ENCODE data around the gene HOXC9. TPM values are rescaled to one million over a fixed set of nuclear protein-coding genes. Genes with fewer than 3 reads are reported as not detected.

Gene HOXC9
- total RNA-seq, 1 experiment from 2014 or later: 21.1 TPM

DNA sequence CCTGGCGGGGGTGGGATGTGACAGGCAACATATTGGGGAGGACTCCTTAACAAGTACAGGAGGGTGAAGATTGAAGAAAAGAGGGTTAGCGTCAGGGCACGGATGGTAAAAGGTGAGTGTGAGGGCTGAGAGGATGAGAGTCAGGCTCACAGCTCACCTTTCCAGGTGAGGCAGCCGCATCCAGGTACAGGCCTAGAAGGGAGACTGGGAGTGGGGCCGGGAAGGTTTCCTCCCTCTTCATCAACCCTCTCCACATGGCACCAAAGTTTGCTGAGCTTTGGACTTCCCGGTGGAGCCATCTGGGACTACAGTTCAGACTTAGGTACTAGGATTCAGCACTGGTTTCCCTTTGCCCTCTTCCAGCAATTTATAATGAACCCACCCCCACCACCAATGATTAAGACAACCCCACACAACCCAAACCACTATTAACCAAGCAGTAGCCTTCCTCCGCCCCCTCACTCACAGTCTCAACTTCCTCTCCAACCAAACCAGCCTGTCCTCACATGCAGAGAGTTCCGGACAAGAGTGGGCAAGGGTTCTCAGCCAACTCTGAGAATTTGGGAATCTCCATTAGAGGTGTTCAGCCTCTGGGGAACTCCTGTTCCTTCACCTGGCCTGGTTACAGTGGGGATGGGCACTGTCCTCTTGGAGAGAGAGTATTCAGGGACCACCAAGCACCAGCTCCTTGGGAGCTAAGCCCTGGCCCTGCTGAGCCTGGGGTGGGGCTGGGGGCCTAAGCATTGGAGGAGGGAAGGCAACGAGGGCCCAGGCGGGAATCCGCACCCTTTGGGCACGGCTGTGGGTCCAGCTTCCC, 51.3 kb downstream of the HOXC9 start:
- H3K9me3 ChIP-seq (ENCODE audit: low read depth, low read length, poor library complexity, severe bottlenecking): no peaks in the 10 kb centered on the region
- H3K27me3 ChIP-seq (replicated peaks; ENCODE audit: insufficient read depth, low read depth, low read length, poor library complexity): no peaks in the 10 kb centered on the region
- DNase-seq (ENCODE audit: low spot score): no peak
- intact Hi-C loops (cut with micrococcal nuclease; ENCODE audit: unreplicated experiment): no loop called here
- peaks cover 34% of the 10 kb centered on the region for H3K4me1 ChIP-seq (ENCODE audit: insufficient read depth, low read length, poor library complexity, severe bottlenecking)
- H3K27ac ChIP-seq (ENCODE audit: low read depth, low read length, poor library complexity, severe bottlenecking): no peak overlapping the region
- ChIA-PET POLR2A (ENCODE audit: low non-redundant PET) (interaction anchor here (0.8 kb wide), 1 partner anchor 24 kb away, joined by 4 read pairs; no protein-coding TSS in a partner anchor), CTCF (interaction anchor here (1.1 kb wide), 1 partner anchor 19 kb away, joined by 4 read pairs; the partner anchor contains the start of gene HOXC5)
- H3K4me3 ChIP-seq (ENCODE audit: low read depth, low read length, poor library complexity, severe bottlenecking): peak overlapping the region; percentile 55
- BruUV-seq (replicated peaks): no TSS peak
- TF ChIP-seq, protein P1, sequence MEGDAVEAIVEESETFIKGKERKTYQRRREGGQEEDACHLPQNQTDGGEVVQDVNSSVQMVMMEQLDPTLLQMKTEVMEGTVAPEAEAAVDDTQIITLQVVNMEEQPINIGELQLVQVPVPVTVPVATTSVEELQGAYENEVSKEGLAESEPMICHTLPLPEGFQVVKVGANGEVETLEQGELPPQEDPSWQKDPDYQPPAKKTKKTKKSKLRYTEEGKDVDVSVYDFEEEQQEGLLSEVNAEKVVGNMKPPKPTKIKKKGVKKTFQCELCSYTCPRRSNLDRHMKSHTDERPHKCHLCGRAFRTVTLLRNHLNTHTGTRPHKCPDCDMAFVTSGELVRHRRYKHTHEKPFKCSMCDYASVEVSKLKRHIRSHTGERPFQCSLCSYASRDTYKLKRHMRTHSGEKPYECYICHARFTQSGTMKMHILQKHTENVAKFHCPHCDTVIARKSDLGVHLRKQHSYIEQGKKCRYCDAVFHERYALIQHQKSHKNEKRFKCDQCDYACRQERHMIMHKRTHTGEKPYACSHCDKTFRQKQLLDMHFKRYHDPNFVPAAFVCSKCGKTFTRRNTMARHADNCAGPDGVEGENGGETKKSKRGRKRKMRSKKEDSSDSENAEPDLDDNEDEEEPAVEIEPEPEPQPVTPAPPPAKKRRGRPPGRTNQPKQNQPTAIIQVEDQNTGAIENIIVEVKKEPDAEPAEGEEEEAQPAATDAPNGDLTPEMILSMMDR (conservative IDR thresholded peaks at IDR 0.05; ENCODE audit: low read depth, low read length): no peak
- no peak for TF ChIP-seq EZH2 (IDR thresholded peaks at IDR 0.05; ENCODE audit: borderline replicate concordance, low read depth, low read length, poor library complexity, severe bottlenecking)
- no peaks in the 10 kb centered on the region for H3K36me3 ChIP-seq (ENCODE audit: insufficient read depth, low read length, poor library complexity, severe bottlenecking)

DNA sequence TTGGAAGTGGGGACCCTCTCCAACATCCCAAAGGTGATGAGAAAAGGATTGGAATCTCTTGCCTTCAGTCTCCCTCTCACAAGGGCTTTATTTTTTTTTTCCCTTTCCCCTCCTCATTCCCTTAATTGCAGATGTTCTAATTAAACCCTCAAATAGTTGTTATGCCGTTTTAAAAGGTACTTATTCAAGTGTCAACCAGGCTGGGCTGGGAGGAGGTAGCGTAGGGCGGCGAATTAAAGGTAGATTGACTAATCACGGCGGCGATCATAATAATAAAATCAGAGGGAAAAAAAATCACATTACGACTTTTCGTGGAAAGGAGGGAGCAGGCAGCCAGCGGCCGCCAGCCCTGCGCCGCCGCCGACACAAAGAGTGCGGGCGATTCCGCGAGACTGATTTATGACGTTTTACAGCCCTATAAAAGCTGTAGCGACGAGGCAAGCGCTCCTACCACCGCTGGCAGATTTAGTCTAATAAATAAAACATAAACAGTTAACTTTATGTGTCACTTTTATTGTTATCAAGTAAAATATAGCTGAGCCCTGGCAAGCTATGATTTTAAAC, 52.0 kb downstream of the HOXC9 start:
- ChIA-PET POLR2A (ENCODE audit: low non-redundant PET) (no interaction called here), CTCF (interaction anchor here (0.7 to 1.2 kb wide), 2 partner anchors 56 to 156 kb away, joined by 3 read pairs; no protein-coding TSS in a partner anchor)
- no peak overlapping the region for H3K27ac ChIP-seq (ENCODE audit: low read depth, low read length, poor library complexity, severe bottlenecking)
- no TSS peak for BruUV-seq (replicated peaks)
- peak; percentile 86 for DNase-seq (ENCODE audit: low spot score)
- H3K4me3 ChIP-seq (ENCODE audit: low read depth, low read length, poor library complexity, severe bottlenecking): peak overlapping the region; percentile 55
- H3K9me3 ChIP-seq (ENCODE audit: low read depth, low read length, poor library complexity, severe bottlenecking): no peaks in the 10 kb centered on the region
- TF ChIP-seq, protein P1 (conservative IDR thresholded peaks at IDR 0.05; ENCODE audit: low read depth, low read length): no peak
- TF ChIP-seq EZH2 (IDR thresholded peaks at IDR 0.05; ENCODE audit: borderline replicate concordance, low read depth, low read length, poor library complexity, severe bottlenecking): no peak
- H3K4me1 ChIP-seq (ENCODE audit: insufficient read depth, low read length, poor library complexity, severe bottlenecking): peaks cover 34% of the 10 kb centered on the region
- no peaks in the 10 kb centered on the region for H3K36me3 ChIP-seq (ENCODE audit: insufficient read depth, low read length, poor library complexity, severe bottlenecking)
- H3K27me3 ChIP-seq (replicated peaks; ENCODE audit: insufficient read depth, low read depth, low read length, poor library complexity): no peaks in the 10 kb centered on the region
- intact Hi-C loops (cut with micrococcal nuclease; ENCODE audit: unreplicated experiment): no loop called here

DNA sequence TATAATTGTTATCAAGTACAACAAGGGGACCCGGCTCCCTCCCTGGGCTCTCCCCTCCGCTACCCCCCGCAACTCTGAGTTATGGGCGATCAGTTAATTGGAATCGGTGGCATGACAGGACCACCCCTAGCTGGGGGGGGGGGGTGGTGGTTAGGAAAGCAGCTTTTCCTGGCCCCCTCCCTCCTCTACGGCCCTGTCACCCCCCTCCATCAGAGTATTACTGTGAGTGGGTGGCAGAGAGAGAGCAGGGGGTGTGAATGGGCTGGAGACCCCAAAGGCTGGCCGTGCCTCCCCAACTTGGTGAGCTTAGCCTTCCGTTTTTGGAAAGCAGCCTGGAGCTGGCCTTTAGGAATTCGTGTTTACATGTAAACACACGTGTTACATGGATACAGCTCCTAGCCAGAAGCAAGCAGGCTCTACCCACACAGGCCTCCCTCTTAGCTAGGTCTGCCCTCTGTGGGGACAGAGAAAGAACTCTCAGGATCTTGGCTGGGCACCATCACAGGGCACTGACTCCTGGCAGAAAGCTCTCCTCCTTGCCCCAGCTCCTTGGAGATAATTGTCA, 52.6 kb downstream of the HOXC9 start:
- Histone ChIP-seq H3K36me3 (ENCODE audit: insufficient read depth, low read length, poor library complexity, severe bottlenecking) (no peaks in the 10 kb centered on the region), H3K4me3 (ENCODE audit: low read depth, low read length, poor library complexity, severe bottlenecking) (peak overlapping the region; percentile 55), H3K27ac (ENCODE audit: low read depth, low read length, poor library complexity, severe bottlenecking) (no peak overlapping the region), H3K9me3 (ENCODE audit: low read depth, low read length, poor library complexity, severe bottlenecking) (no peaks in the 10 kb centered on the region), H3K4me1 (ENCODE audit: insufficient read depth, low read length, poor library complexity, severe bottlenecking) (peaks cover 34% of the 10 kb centered on the region), H3K27me3 (replicated peaks; ENCODE audit: insufficient read depth, low read depth, low read length, poor library complexity) (no peaks in the 10 kb centered on the region)
- DNase-seq (ENCODE audit: low spot score): peak; percentile 33
- CTCF ChIA-PET: interaction anchor here (0.7 to 1.2 kb wide), 2 partner anchors 57 to 155 kb away, joined by 3 read pairs; no protein-coding TSS in a partner anchor
- BruUV-seq (replicated peaks): no TSS peak
- POLR2A ChIA-PET (ENCODE audit: low non-redundant PET): no interaction called here
- intact Hi-C loops (cut with micrococcal nuclease; ENCODE audit: unreplicated experiment): no loop called here
- TF ChIP-seq EZH2 (IDR thresholded peaks at IDR 0.05; ENCODE audit: borderline replicate concordance, low read depth, low read length, poor library complexity, severe bottlenecking): no peak
- TF ChIP-seq, protein P1 (conservative IDR thresholded peaks at IDR 0.05; ENCODE audit: low read depth, low read length): no peak

Small RNAs within 50 kb of the gene (microRNA-seq; reads per million reads assigned to microRNA genes)
- gene MIR196A2: 1,062 reads per million, percentile 81 among the genes with 10 or more reads in this experiment
- 2,811 reads per million, percentile 89 among the genes with 10 or more reads in this experiment for gene MIR615

Other genes starting within 250 kb of the HOXC9 start
- gene CISTR, start 248.2 kb upstream of the HOXC9 start, total RNA-seq (2021): not detected in 2 replicates
- gene HOXC13, start 61.3 kb upstream of the HOXC9 start, total RNA-seq (2021): 10.1 and 10.7 TPM in 2 replicates
- 4.6 and 6.1 TPM in 2 replicates for gene HOXC12, start 45.3 kb upstream of the HOXC9 start, total RNA-seq (2021)
- gene HOXC11, start 27.0 kb upstream of the HOXC9 start, total RNA-seq (2021): 5.7 and 7.0 TPM in 2 replicates
- 5.4 and 5.5 TPM in 2 replicates for gene HOTAIR, start 25.2 kb upstream of the HOXC9 start, total RNA-seq (2021)
- 27.8 and 30.4 TPM in 2 replicates for gene HOXC10, start 15.0 kb upstream of the HOXC9 start, total RNA-seq (2021)
- 10.9 and 11.1 TPM in 2 replicates for gene HOXC8, start 8.8 kb downstream of the HOXC9 start, total RNA-seq (2021)
- gene HOXC6, start 28.3 kb downstream of the HOXC9 start, total RNA-seq (2021): 20.8 and 22.3 TPM in 2 replicates
- 1.6 and 1.9 TPM in 2 replicates for gene HOXC5, start 32.9 kb downstream of the HOXC9 start, total RNA-seq (2021)
- 9.6 and 9.8 TPM in 2 replicates for gene HOXC4, start 53.7 kb downstream of the HOXC9 start, total RNA-seq (2021)
- 27.7 and 32.8 TPM in 2 replicates for gene SMUG1, start 188.8 kb downstream of the HOXC9 start, total RNA-seq (2021)